Limb (tissue), 2 donors: ENCODE results near the gene PDIA5.

ENCODE experiments used
- DNase-seq, 2 donors: peaks; one replicate each; pipeline ENCODE4 v3.0.0-alpha.2; 2016; ENCODE audit errors: extremely low spot score in 2 of 2

The PDIA5 gene

GRCh38 chr3:123147754-123148535 lies 81.1 kb downstream of the PDIA5 start:
- no peak for DNase-seq

GRCh38 chr3:123148772-123149171 lies 81.9 kb downstream of the PDIA5 start:
- peak in 1 of 2 donors; percentile 19 for DNase-seq

GRCh38 chr3:123149525-123149924 lies 82.7 kb downstream of the PDIA5 start:
- peak in 1 of 2 donors; percentile 2 for DNase-seq

- DNase-seq: peak in 1 of 2 donors; percentile 20
Observed at GRCh38 chr3:123150449-123151215, 83.8 kb downstream of the PDIA5 start.

GRCh38 chr3:123151251-123151705 lies 84.5 kb downstream of the PDIA5 start:
- DNase-seq: peak in 1 of 2 donors; percentile 27

- peak in 1 of 2 donors; percentile 6 for DNase-seq
Observed at GRCh38 chr3:123151853-123152420, 85.1 kb downstream of the PDIA5 start.

GRCh38 chr3:123152687-123153086 lies 85.9 kb downstream of the PDIA5 start:
- DNase-seq: peak in 1 of 2 donors; percentile 11

GRCh38 chr3:123153125-123154019 lies 86.5 kb downstream of the PDIA5 start:
- peak in 1 of 2 donors; percentile 24 for DNase-seq

GRCh38 chr3:123154020-123154985 lies 87.5 kb downstream of the PDIA5 start:
- peak in 1 of 2 donors; percentile 24 for DNase-seq

- no peak for DNase-seq
Observed at GRCh38 chr3:123155471-123156011, 88.7 kb downstream of the PDIA5 start.

- DNase-seq: no peak
Observed at GRCh38 chr3:123156276-123156995, 89.6 kb downstream of the PDIA5 start.

- no peak for DNase-seq
Observed at GRCh38 chr3:123157209-123157597, 90.4 kb downstream of the PDIA5 start.

- DNase-seq: no peak
Observed at GRCh38 chr3:123157598-123158287, 90.9 kb downstream of the PDIA5 start.

- no peak for DNase-seq
Observed at GRCh38 chr3:123158330-123158729, 91.5 kb downstream of the PDIA5 start.

- DNase-seq: no peak
Observed at GRCh38 chr3:123158899-123159390, 92.1 kb downstream of the PDIA5 start.

GRCh38 chr3:123159926-123160635 lies 93.3 kb downstream of the PDIA5 start:
- DNase-seq: no peak

- no peak for DNase-seq
Observed at GRCh38 chr3:123161167-123161566, 94.3 kb downstream of the PDIA5 start.

GRCh38 chr3:123163141-123163540 lies 96.3 kb downstream of the PDIA5 start:
- no peak for DNase-seq
